NB4 (cell line): ENCODE data around the gene HSPB8.

Source experiments
- DNase-seq: peaks from one replicate; pipeline ENCODE4 v3.0.0; 2010; ENCODE audit warnings: low read depth
- H3K4me3 ChIP-seq: one replicate; pipeline ENCODE4 v1.5.1; 2011; ENCODE audit warnings: mild to moderate bottlenecking, low read depth, low read length, moderate library complexity
- MYC ChIP-seq: IDR thresholded peaks from 2 replicates; pipeline ENCODE4 v1.6.1; 2011; ENCODE audit warnings: low read depth, low read length
- POLR2A ChIP-seq: IDR thresholded peaks from 2 replicates; pipeline ENCODE4 v1.6.1; 2011; ENCODE audit warnings: mild to moderate bottlenecking; ENCODE audit not compliant: insufficient read length; ENCODE audit errors: extremely low read depth
- TF ChIP-seq, protein P1 (sequence below): IDR thresholded peaks from 2 replicates; pipeline ENCODE4 v1.6.1; 2011; ENCODE audit warnings: low read depth, low read length
- TF ChIP-seq, protein P2 (sequence below): IDR thresholded peaks from one replicate; pipeline ENCODE4 v1.5.1; 2012; ENCODE audit warnings: low read depth, low read length

The HSPB8 gene

DNA sequence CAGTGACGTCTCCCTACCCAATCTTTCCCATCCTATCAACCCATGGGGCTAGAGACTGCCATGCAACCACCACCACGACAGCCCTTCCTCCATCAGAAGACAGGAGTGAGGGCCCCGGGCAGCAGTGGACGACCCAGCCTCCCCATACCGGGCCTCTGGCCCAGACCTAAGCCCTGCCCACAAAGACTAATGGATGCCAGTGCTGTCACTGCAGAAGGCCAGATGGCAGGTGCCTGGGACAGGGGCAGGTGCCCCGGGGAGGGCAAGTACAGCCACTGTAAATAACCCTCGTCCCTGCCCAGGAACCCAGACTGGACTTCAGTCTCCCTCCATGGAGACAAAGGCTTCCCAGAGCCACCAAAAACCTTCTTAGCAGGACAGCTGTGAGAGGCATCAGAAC lies 20.3 kb upstream of the HSPB8 start:
- DNase-seq, result no peak
- H3K4me3 ChIP-seq, result no peak overlapping the region
- TF ChIP-seq POLR2A, result no peak
- TF ChIP-seq, protein P1, sequence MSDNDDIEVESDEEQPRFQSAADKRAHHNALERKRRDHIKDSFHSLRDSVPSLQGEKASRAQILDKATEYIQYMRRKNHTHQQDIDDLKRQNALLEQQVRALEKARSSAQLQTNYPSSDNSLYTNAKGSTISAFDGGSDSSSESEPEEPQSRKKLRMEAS, result no peak
- no peak for TF ChIP-seq MYC
- TF ChIP-seq, protein P2, sequence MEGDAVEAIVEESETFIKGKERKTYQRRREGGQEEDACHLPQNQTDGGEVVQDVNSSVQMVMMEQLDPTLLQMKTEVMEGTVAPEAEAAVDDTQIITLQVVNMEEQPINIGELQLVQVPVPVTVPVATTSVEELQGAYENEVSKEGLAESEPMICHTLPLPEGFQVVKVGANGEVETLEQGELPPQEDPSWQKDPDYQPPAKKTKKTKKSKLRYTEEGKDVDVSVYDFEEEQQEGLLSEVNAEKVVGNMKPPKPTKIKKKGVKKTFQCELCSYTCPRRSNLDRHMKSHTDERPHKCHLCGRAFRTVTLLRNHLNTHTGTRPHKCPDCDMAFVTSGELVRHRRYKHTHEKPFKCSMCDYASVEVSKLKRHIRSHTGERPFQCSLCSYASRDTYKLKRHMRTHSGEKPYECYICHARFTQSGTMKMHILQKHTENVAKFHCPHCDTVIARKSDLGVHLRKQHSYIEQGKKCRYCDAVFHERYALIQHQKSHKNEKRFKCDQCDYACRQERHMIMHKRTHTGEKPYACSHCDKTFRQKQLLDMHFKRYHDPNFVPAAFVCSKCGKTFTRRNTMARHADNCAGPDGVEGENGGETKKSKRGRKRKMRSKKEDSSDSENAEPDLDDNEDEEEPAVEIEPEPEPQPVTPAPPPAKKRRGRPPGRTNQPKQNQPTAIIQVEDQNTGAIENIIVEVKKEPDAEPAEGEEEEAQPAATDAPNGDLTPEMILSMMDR, result no peak

DNA sequence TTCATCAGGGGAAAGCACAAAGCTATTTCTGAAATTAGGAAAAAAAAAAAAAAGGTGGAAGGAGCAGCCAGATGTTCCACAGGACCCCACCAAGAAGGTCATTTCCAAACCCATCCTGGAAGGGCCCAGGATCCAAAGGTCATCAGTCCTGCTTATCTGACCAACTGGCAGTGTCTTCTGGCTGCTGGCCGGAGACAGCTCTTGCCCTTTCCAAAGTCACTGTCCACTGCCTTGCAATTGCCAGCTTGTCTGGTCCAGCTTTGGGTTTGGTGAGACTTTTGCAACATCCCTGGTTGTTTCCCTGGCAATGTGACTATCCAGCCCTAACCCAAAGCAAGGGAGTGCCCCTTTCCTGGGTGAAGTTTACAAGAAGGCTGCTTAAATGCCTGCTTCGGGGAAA lies 18.9 kb upstream of the HSPB8 start:
- TF ChIP-seq POLR2A (no peak), MYC (no peak)
- TF ChIP-seq, protein P1, result no peak
- TF ChIP-seq, protein P2, result no peak
- no peak for DNase-seq
- no peak overlapping the region for H3K4me3 ChIP-seq

DNA sequence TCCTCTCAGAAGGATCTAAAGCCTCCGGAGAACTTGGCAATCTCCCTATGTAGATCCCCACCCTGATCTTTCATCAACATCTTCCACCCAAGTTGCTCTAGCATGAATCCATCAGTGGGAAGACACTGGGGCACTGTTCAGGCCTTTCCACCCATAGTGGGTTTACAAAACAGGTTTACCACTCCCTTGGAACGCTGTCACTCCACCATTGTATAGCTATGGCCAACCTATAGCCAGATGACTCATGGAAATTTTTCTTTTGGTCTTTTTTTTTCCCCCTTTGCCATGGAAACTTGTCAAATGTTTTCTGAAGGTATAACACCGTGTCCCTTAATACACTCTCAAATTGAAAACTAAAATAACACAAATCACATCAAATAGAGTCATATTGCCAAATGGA lies 10.8 kb upstream of the HSPB8 start:
- TF ChIP-seq, protein P2, result no peak
- TF ChIP-seq, protein P1, result no peak
- no peak for TF ChIP-seq POLR2A
- no peak for TF ChIP-seq MYC
- H3K4me3 ChIP-seq, result no peak overlapping the region
- DNase-seq, result no peak

DNA sequence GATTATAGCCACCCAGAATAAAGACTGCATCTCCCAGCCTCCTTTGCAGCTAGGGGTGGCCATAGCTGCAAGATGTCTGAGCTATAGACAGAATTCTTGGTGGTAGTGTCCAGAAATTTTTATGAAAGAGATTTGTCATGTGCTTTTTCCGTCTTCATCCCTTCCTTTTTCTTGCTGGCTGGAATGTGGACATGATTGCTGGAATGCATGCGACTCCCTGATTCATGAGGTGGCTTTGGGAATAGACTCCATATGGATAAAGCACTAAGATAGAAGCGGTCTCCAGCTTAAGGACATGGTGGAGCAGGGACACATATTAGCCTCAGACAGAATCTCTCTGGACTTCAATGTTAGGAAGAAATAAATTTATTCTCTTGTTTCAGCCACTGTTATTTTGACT lies 10.0 kb upstream of the HSPB8 start:
- TF ChIP-seq, protein P2, result no peak
- TF ChIP-seq POLR2A (no peak), MYC (no peak)
- TF ChIP-seq, protein P1, result no peak
- H3K4me3 ChIP-seq, result no peak overlapping the region
- DNase-seq, result no peak

DNA sequence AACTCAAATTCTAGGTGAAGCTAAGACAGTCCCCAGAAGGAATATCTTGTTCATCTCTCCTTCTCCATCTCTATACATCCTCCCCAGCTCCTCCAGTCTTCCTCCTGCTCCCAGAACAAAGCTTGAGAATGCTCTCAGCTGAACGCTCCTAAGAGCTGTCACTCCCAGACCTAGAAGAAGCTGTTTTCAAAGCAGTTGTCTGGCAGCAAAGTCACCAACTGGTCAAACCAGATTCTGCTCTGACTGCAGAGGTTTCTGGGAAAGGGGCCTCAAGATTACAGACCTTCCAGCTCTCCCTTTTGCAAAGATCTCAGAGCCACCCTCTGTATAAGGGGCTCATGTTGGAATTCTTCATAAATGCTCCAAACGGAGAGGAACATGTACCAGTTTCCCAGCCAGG lies 9.6 kb upstream of the HSPB8 start:
- DNase-seq, result no peak
- no peak for TF ChIP-seq MYC
- TF ChIP-seq, protein P2, result no peak
- no peak for TF ChIP-seq POLR2A
- TF ChIP-seq, protein P1, result no peak
- no peak overlapping the region for H3K4me3 ChIP-seq

- H3K4me3 ChIP-seq, result no peak overlapping the region
- DNase-seq, result no peak
- TF ChIP-seq, protein P1, result no peak
- TF ChIP-seq POLR2A (no peak), MYC (no peak)
- TF ChIP-seq, protein P2, result no peak
Measured at GRCh38 chr12:119171291-119171690, 7.4 kb upstream of the HSPB8 start.
